ENCODE measurements around the gene HPGD. TPM values are rescaled to one million over a fixed set of nuclear protein-coding genes. Genes with fewer than 3 reads are reported as not detected.

HPGD gene
- polyA plus RNA-seq, 1 of the 3 experiments (the other 2 are of a cell fraction): not detected

DNA sequence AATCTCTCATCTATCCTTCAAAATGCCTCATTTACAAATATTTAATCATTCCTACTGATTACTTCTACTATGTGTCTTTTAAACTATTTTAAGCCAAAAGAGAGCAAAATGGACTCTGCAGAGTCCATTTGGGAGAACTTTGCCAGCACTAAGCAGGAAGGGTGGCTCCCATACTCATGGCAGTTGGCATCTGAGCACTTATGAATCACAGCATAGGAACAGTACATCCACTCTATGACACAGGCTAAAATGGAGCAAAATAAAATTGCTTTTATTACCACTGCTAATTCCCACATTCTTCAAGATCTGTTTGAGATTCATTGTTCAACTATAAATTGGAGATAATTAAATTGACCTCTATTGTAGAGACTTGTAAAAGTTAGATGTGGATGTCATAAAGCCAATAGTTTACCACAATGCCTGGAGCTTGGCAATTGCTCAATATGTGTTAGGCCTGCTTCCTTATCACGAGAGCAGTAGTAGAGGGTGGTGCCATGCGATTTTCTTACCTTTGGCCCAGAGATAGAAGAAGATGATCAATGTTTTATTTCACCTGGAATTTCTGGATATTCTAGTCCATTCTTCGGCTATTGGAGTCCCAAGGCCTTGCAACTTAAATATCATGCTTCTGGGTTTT, 19.1 kb downstream of the HPGD start:
- Histone ChIP-seq H3K4me2 (no peak overlapping the region), H3F3A (replicated peaks; ENCODE audit: insufficient read depth) (no peaks in the 10 kb centered on the region), H2AFZ (ENCODE audit: low read depth) (no peak overlapping the region), H3K27ac (ENCODE audit: low read depth in 2 of 2, low read length in 1 of 2) (no peak overlapping the region), H3K9me2 (no peaks in the 10 kb centered on the region), H4K20me1 (ENCODE audit: insufficient read depth) (no peaks in the 10 kb centered on the region), H3K9ac (no peak overlapping the region), H3K4me3 (ENCODE audit: low read depth in 2 of 2, low read length in 1 of 2) (no peak overlapping the region), H3K27me3 (ENCODE audit: insufficient read depth) (no peaks in the 10 kb centered on the region), H3K4me1 (ENCODE audit: control insufficient read depth in 1 of 2, insufficient read depth in 2 of 2, low read depth in 1 of 2, low read length in 1 of 2) (no peaks in the 10 kb centered on the region), H3K79me2 (ENCODE audit: insufficient read depth) (no peaks in the 10 kb centered on the region), H3K9me3 (no peaks in the 10 kb centered on the region), H3K36me3 (replicated peaks in 1 of 2; ENCODE audit: control insufficient read depth in 1 of 2, insufficient read depth in 2 of 2, low read length in 1 of 2) (no peaks in the 10 kb centered on the region)
- ChIA-PET POLR2A (no interaction called here), CTCF (no interaction called here)
- WGBS (ENCODE audit: low lambda C conversion rate): 23% methylated on average over 3 of the region's 3 CpGs
- TF ChIP-seq RXRA (IDR thresholded peaks at IDR 0.05; ENCODE audit: borderline replicate concordance, low read depth): no peak
- TF ChIP-seq, protein P1, sequence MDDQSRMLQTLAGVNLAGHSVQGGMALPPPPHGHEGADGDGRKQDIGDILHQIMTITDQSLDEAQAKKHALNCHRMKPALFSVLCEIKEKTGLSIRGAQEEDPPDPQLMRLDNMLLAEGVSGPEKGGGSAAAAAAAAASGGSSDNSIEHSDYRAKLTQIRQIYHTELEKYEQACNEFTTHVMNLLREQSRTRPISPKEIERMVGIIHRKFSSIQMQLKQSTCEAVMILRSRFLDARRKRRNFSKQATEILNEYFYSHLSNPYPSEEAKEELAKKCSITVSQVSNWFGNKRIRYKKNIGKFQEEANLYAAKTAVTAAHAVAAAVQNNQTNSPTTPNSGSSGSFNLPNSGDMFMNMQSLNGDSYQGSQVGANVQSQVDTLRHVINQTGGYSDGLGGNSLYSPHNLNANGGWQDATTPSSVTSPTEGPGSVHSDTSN (IDR thresholded peaks at IDR 0.05): no peak
- TF ChIP-seq, protein P2, sequence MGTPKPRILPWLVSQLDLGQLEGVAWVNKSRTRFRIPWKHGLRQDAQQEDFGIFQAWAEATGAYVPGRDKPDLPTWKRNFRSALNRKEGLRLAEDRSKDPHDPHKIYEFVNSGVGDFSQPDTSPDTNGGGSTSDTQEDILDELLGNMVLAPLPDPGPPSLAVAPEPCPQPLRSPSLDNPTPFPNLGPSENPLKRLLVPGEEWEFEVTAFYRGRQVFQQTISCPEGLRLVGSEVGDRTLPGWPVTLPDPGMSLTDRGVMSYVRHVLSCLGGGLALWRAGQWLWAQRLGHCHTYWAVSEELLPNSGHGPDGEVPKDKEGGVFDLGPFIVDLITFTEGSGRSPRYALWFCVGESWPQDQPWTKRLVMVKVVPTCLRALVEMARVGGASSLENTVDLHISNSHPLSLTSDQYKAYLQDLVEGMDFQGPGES (IDR thresholded peaks at IDR 0.05; ENCODE audit: low read depth, low read length): no peak
- no peak for TF ChIP-seq ELF1 (IDR thresholded peaks at IDR 0.05)
- TF ChIP-seq NFIC (IDR thresholded peaks at IDR 0.05; ENCODE audit: borderline replicate concordance): no peak
- DNase-seq: no peak

DNA sequence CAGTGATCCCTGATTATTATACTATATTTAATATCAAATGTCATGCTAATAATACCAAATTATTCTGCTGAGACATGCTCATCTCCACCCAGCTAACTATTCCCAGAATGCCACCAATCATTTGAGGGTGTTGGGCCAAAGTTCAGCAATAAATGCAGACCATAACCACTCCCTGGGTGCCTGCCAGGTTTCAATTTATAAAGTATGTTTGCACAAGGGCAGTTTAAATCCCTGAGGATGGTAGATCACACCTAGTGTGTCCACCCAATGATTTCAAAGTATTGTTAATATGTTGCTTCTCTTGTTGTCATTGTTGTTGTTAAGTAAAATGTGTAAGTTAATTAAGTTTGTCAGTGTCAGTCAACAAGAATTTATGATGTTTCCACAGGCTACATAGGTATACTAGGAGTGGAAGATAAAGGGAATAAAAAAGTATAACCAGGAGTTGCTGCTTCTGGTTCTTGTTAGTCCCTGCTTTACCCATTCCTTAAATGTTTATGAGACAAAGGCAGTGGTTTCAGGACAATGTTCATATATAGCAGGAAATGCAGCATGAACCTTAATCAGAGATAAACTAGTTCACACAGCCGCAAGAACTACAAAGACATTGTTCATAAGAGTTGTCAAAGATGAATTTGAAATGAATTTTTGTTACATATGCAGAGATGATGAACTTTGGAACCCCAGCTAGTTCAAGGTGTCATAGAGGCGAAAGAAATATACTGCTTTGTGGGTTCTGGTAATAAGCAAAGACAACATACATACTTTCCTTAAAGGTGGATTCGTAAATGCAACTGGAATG, 25.5 kb downstream of the HPGD start:
- no peak overlapping the region for H3K27ac ChIP-seq (ENCODE audit: low read depth in 2 of 2, low read length in 1 of 2)
- no peaks in the 10 kb centered on the region for H3K27me3 ChIP-seq (ENCODE audit: insufficient read depth)
- POLR2A ChIA-PET: no interaction called here
- H3K4me1 ChIP-seq (ENCODE audit: control insufficient read depth in 1 of 2, insufficient read depth in 2 of 2, low read depth in 1 of 2, low read length in 1 of 2): no peaks in the 10 kb centered on the region; a peak in 1 of 4 replicates
- H2AFZ ChIP-seq (ENCODE audit: low read depth): no peak overlapping the region
- H3K4me2 ChIP-seq: no peak overlapping the region
- H3F3A ChIP-seq (replicated peaks; ENCODE audit: insufficient read depth): no peaks in the 10 kb centered on the region
- H4K20me1 ChIP-seq (ENCODE audit: insufficient read depth): no peaks in the 10 kb centered on the region
- H3K79me2 ChIP-seq (ENCODE audit: insufficient read depth): no peaks in the 10 kb centered on the region
- H3K4me3 ChIP-seq (ENCODE audit: low read depth in 2 of 2, low read length in 1 of 2): no peak overlapping the region
- no peak overlapping the region for H3K9ac ChIP-seq
- no peaks in the 10 kb centered on the region for H3K9me2 ChIP-seq
- DNase-seq: no peak
- CTCF ChIA-PET: interaction anchor here (1.4 kb wide), 1 partner anchor 9 kb away, joined by 3 read pairs; no protein-coding TSS in a partner anchor
- TF ChIP-seq RXRA (IDR thresholded peaks at IDR 0.05; ENCODE audit: borderline replicate concordance, low read depth): no peak
- no peaks in the 10 kb centered on the region for H3K9me3 ChIP-seq
- no peaks in the 10 kb centered on the region for H3K36me3 ChIP-seq (replicated peaks in 1 of 2; ENCODE audit: control insufficient read depth in 1 of 2, insufficient read depth in 2 of 2, low read length in 1 of 2)
- WGBS (ENCODE audit: low lambda C conversion rate): 25% methylated on average over 3 of the region's 3 CpGs

DNA sequence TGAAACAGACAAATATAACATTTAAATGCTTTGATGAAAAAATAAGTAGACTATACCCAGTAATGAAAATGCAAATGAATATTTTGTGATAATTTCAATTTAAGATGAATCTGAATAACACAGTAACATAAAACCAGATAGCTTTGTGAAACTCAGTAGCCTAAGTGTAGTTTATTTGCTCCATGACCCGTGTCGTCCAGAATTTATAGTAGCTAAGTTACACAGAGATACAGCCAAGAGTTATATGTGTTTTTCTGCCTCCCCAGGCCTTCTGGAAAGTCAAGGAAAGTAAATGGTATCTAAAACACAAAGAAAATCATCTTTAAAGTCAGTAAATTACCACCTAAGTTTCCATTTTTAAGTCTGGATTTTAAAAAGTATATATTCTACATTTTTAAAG, 26.7 kb downstream of the HPGD start:
- TF ChIP-seq, protein P2 (IDR thresholded peaks at IDR 0.05; ENCODE audit: low read depth, low read length): no peak
- TF ChIP-seq MEF2A (IDR thresholded peaks at IDR 0.05; ENCODE audit: borderline replicate concordance, low read depth) (no peak), EZH2phosphoT487 (IDR thresholded peaks at IDR 0.05; ENCODE audit: borderline replicate concordance, low read depth) (no peak), GATA2 (CRISPR knock-in tag; IDR thresholded peaks at IDR 0.05) (no peak), RFX5 (IDR thresholded peaks at IDR 0.05; ENCODE audit: low read length) (no peak), RCOR1 (IDR thresholded peaks at IDR 0.05; ENCODE audit: low read length) (no peak), NFIC (IDR thresholded peaks at IDR 0.05; ENCODE audit: borderline replicate concordance) (no peak), NRF1 (IDR thresholded peaks at IDR 0.05; ENCODE audit: low read depth, low read length) (no peak)
- TF ChIP-seq, protein P3, sequence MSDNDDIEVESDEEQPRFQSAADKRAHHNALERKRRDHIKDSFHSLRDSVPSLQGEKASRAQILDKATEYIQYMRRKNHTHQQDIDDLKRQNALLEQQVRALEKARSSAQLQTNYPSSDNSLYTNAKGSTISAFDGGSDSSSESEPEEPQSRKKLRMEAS (IDR thresholded peaks at IDR 0.05; ENCODE audit: low read depth): no peak
- H3K4me1 ChIP-seq (ENCODE audit: control insufficient read depth in 1 of 2, insufficient read depth in 2 of 2, low read depth in 1 of 2, low read length in 1 of 2): no peaks in the 10 kb centered on the region; a peak in 1 of 4 replicates
- no peaks in the 10 kb centered on the region for H3K27me3 ChIP-seq (ENCODE audit: insufficient read depth)
- no peaks in the 10 kb centered on the region for H3K9me3 ChIP-seq
- no peak for DNase-seq
- 35% methylated on average over 2 of the region's 2 CpGs for WGBS (ENCODE audit: low lambda C conversion rate)
- no peaks in the 10 kb centered on the region for H3K36me3 ChIP-seq (replicated peaks in 1 of 2; ENCODE audit: control insufficient read depth in 1 of 2, insufficient read depth in 2 of 2, low read length in 1 of 2)
- H2AFZ ChIP-seq (ENCODE audit: low read depth): no peak overlapping the region
- ChIA-PET CTCF (interaction anchor here (1.4 kb wide), 1 partner anchor 10 kb away, joined by 3 read pairs; no protein-coding TSS in a partner anchor), POLR2A (no interaction called here)
- H3K9me2 ChIP-seq: no peaks in the 10 kb centered on the region
- H3K4me3 ChIP-seq (ENCODE audit: low read depth in 2 of 2, low read length in 1 of 2): no peak overlapping the region
- no peaks in the 10 kb centered on the region for H4K20me1 ChIP-seq (ENCODE audit: insufficient read depth)
- H3K27ac ChIP-seq (ENCODE audit: low read depth in 2 of 2, low read length in 1 of 2): no peak overlapping the region
- H3K9ac ChIP-seq: no peak overlapping the region
- H3K79me2 ChIP-seq (ENCODE audit: insufficient read depth): no peaks in the 10 kb centered on the region
- no peaks in the 10 kb centered on the region for H3F3A ChIP-seq (replicated peaks; ENCODE audit: insufficient read depth)
- H3K4me2 ChIP-seq: no peak overlapping the region

All from SK-N-SH (cell line).